ENCODE results near the gene ANO9. TPM values are rescaled to one million over a fixed set of nuclear protein-coding genes. Genes with fewer than 3 reads are reported as not detected.

Gene ANO9
- total and polyA plus RNA-seq, 11 donors: 0.07 to 3.1 (median 0.21) TPM; not detected in 6

GRCh38 chr11:387193-387793 is 54.5 kb downstream of the ANO9 start:
- ATAC-seq (no peak), DNase-seq (no peak)
- Histone ChIP-seq H3K4me3 (no peak overlapping the region), H3K27me3 (peaks cover 0 to 15% (median under 1%) of the 10 kb centered on the region in 9 donors), H3K4me1 (no peaks in the 10 kb centered on the region), H3K9me3 (peaks cover 0 to 14% (median 6%) of the 10 kb centered on the region in 12 donors), H3K36me3 (no peaks in the 10 kb centered on the region), H3K27ac (no peak overlapping the region)
- 50 to 61% (median 57%) methylated on average over 4 of the region's 4 CpGs for WGBS, 4 donors
- intact Hi-C loops (cut with DNase I): no loop called here
- no peak for TF ChIP-seq POLR2A (IDR thresholded peaks at IDR 0.05)
- TF ChIP-seq CTCF (IDR thresholded peaks at IDR 0.05): no peak

- intact Hi-C loops (cut with DNase I): no loop called here
- Histone ChIP-seq H3K9me3 (peaks cover 0 to 14% (median 6%) of the 10 kb centered on the region in 12 donors), H3K27ac (no peak overlapping the region), H3K4me3 (no peak overlapping the region), H3K36me3 (no peaks in the 10 kb centered on the region), H3K4me1 (no peaks in the 10 kb centered on the region), H3K27me3 (peaks cover 0 to 7% (median 4%) of the 10 kb centered on the region in 9 donors)
- ATAC-seq (no peak), DNase-seq (no peak)
- TF ChIP-seq POLR2A (IDR thresholded peaks at IDR 0.05): no peak
- TF ChIP-seq CTCF (IDR thresholded peaks at IDR 0.05): no peak
- WGBS, 4 donors: 87 to 97% (median 92%) methylated on average over 6 of the region's 6 CpGs
Measured at GRCh38 chr11:386483-386882, 55.3 kb downstream of the ANO9 start.

DNA sequence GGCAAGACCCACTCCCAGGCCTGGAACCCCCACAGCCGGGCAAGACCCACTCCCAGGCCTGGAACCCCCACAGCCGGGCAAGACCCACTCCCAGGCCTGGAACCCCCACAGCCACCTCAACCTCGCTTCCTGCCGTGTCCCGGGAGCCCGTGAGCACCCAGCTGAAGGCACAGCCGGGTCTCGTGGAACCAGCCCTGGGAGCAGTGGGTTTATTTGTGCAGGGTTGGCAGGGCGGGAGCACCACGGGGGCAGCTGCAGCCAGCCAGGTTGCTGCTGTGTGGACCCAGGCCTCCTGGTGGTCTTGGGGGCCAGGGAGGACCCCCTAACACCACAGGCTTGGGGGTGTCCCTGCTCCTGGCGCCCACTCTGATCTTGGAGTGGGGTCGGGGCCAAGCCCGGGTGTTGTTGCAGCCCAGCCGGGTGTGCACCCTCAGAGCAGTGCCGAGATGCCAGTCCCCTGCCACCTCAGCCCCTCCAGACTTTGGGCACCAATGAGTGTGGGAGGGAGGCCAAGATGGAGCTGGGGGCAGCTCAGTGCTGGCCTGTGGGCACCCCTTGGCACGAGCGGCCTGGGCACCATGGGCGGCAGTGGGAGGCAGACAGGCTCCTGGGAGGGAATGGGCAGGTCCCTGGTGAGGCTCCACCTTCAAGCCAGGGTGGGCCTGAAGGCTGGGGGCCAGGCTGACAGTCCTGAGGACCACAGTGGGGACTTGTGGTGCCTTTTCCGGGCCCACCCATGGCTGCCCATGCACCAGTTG is 56.0 kb downstream of the ANO9 start:
- Histone ChIP-seq H3K4me1 (no peaks in the 10 kb centered on the region), H3K27me3 (peaks cover 0 to 7% (median 0%) of the 10 kb centered on the region in 9 donors), H3K9me3 (peaks cover 0 to 14% (median 6%) of the 10 kb centered on the region in 12 donors), H3K36me3 (no peaks in the 10 kb centered on the region), H3K27ac (no peak overlapping the region), H3K4me3 (no peak overlapping the region)
- no peak for ATAC-seq
- WGBS, 4 donors: 82 to 98% (median 95%) methylated on average over 9 to 19 of the region's 19 CpGs
- TF ChIP-seq CTCF (IDR thresholded peaks at IDR 0.05) (no peak), POLR2A (IDR thresholded peaks at IDR 0.05) (no peak)
- DNase-seq: no peak
- intact Hi-C loops (cut with DNase I): no loop called here

DNA sequence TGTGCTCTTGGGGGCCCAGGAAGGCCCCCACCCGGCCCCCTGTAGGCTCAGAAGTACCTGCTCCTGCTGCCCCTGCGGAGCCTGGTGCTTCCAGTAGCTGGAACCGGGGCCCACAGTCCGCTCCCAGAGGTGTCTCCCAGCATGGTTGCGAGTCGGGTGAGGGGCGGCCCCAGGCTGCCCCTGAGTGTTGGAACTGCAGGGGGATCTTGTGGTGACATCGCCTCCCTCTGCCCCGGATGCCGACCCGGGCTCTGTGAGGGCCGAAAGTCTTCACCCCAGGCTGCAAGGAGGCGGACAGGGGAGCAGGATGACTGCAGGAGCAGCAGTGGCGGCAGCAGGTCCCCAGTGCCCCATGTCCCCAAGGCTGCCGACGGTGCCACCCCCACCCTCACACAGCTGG is 57.3 kb downstream of the ANO9 start:
- no peak overlapping the region for H3K4me3 ChIP-seq
- H3K27ac ChIP-seq: no peak overlapping the region
- WGBS, 4 donors: 88 to 100% (median 91%) methylated on average over 1 to 16 of the region's 16 CpGs
- TF ChIP-seq CTCF (IDR thresholded peaks at IDR 0.05): no peak
- TF ChIP-seq POLR2A (IDR thresholded peaks at IDR 0.05): no peak
- no peaks in the 10 kb centered on the region for H3K4me1 ChIP-seq
- peaks cover 0 to 14% (median 6%) of the 10 kb centered on the region in 12 donors for H3K9me3 ChIP-seq
- intact Hi-C loops (cut with DNase I): no loop called here
- DNase-seq (peak in 1 of 5 donors; percentile 52), ATAC-seq (no peak)
- peaks cover 0 to 14% (median 0%) of the 10 kb centered on the region in 9 donors for H3K27me3 ChIP-seq
- no peaks in the 10 kb centered on the region for H3K36me3 ChIP-seq

Measured in heart left ventricle (tissue), 16 donors.